Measurements from ENCODE around the gene PTGES2.

- TF ChIP-seq CBX5 (CRISPR knock-in tag; IDR thresholded peaks at IDR 0.05; ENCODE audit: borderline replicate concordance) (no peak), MEF2D (CRISPR knock-in tag; IDR thresholded peaks at IDR 0.05) (no peak), ZNF234 (CRISPR knock-in tag; conservative IDR thresholded peaks at IDR 0.05) (no peak), CTCF (CRISPR knock-in tag; IDR thresholded peaks at IDR 0.05) (no peak), ZNF550 (CRISPR knock-in tag; IDR thresholded peaks at IDR 0.05; ENCODE audit: borderline replicate concordance) (no peak), THAP7 (CRISPR knock-in tag; IDR thresholded peaks at IDR 0.05) (no peak), GTF2F1 (IDR thresholded peaks at IDR 0.05; ENCODE audit: low read length) (no peak), MAFK (conservative IDR thresholded peaks at IDR 0.05 in 1 of 2, IDR thresholded peaks at IDR 0.05 in 1 of 2; ENCODE audit: low read length in 2 of 2) (no peak), KDM6A (CRISPR knock-in tag; IDR thresholded peaks at IDR 0.05; ENCODE audit: low read depth) (no peak), SMARCC2 (IDR thresholded peaks at IDR 0.05) (no peak)
These were observed 6.6 kb downstream of the PTGES2 start for GRCh38 chr9:128120741-128121465.
